H9 (cell line): ENCODE measurements around the gene NRXN2. TPM values are rescaled to one million over a fixed set of nuclear protein-coding genes. Genes with fewer than 3 reads are reported as not detected.

Source experiments
- DNase-seq: peaks from one replicate; pipeline ENCODE4 v3.0.0-alpha.2; 2017
- H2AFZ ChIP-seq: one replicate; pipeline ENCODE4 v1.6.1; 2013; ENCODE audit warnings: mild to moderate bottlenecking, low read length, control low read depth, moderate library complexity
- H2AK5ac ChIP-seq: 2 replicates; pipeline ENCODE4 v1.6.1; 2013; ENCODE audit warnings: low read length, control low read depth, mixed read lengths; ENCODE audit not compliant: insufficient read length
- H2BK120ac ChIP-seq: one replicate; pipeline ENCODE4 v1.6.1; 2013; ENCODE audit warnings: low read depth, mild to moderate bottlenecking, low read length, control low read depth, inconsistent platforms; ENCODE audit not compliant: poor library complexity, severe bottlenecking
- H2BK12ac ChIP-seq: 2 replicates; pipeline ENCODE4 v1.6.1; 2013; ENCODE audit warnings: low read length, control low read depth, mixed read lengths, low read depth; ENCODE audit not compliant: insufficient read length
- H2BK15ac ChIP-seq: 2 replicates; pipeline ENCODE4 v1.6.1; 2013; ENCODE audit warnings: low read depth, low read length, control low read depth
- H2BK20ac ChIP-seq: one replicate; pipeline ENCODE4 v1.6.1; 2013; ENCODE audit warnings: low read depth, mild to moderate bottlenecking, low read length, control low read depth, inconsistent platforms; ENCODE audit not compliant: poor library complexity, severe bottlenecking
- H2BK5ac ChIP-seq: 2 replicates; pipeline ENCODE4 v1.6.1; 2013; ENCODE audit warnings: low read length, control low read depth, mixed read lengths; ENCODE audit not compliant: insufficient read length
- H3K14ac ChIP-seq: 2 replicates; pipeline ENCODE4 v1.6.1; 2013; ENCODE audit warnings: low read length, control low read depth; ENCODE audit not compliant: insufficient read depth
- H3K18ac ChIP-seq: 2 replicates; pipeline ENCODE4 v1.6.1; 2013; ENCODE audit warnings: low read depth, mild to moderate bottlenecking, mixed read lengths, low read length, control low read depth; ENCODE audit not compliant: insufficient read length
- H3K23ac ChIP-seq: 2 replicates; pipeline ENCODE4 v1.6.1; 2013; ENCODE audit warnings: low read length, control low read depth, mixed read lengths, low read depth; ENCODE audit not compliant: insufficient read length
- H3K23me2 ChIP-seq: 2 replicates; pipeline ENCODE4 v1.6.1; 2013; ENCODE audit warnings: low read depth, mild to moderate bottlenecking, mixed read lengths, low read length, control low read depth; ENCODE audit not compliant: insufficient read length, poor library complexity, severe bottlenecking
- H3K27ac ChIP-seq: 2 replicates; pipeline ENCODE4 v1.5.1; 2013; ENCODE audit warnings: low read length, control low read depth, mixed read lengths, low read depth; ENCODE audit not compliant: insufficient read length
- H3K27me3 ChIP-seq: 2 replicates; pipeline ENCODE4 v1.6.1; 2013; ENCODE audit warnings: low read length, control low read depth, inconsistent platforms; ENCODE audit not compliant: insufficient read depth
- H3K4ac ChIP-seq: 2 replicates; pipeline ENCODE4 v1.6.1; 2013; ENCODE audit warnings: low read depth, mild to moderate bottlenecking, control low read depth, inconsistent platforms, low read length, moderate library complexity
- H3K4me1 ChIP-seq: 2 replicates; pipeline ENCODE4 v1.6.1; 2013; ENCODE audit warnings: low read length, control low read depth, inconsistent platforms; ENCODE audit not compliant: insufficient read depth
- H3K4me2 ChIP-seq: 2 replicates; pipeline ENCODE4 v1.6.1; 2013; ENCODE audit warnings: low read length, control low read depth, mixed read lengths; ENCODE audit not compliant: insufficient read length, insufficient read depth
- H3K56ac ChIP-seq: 2 replicates; pipeline ENCODE4 v1.6.1; 2013; ENCODE audit warnings: low read depth, mild to moderate bottlenecking, mixed read lengths, low read length, control low read depth; ENCODE audit not compliant: insufficient read length
- H3K79me1 ChIP-seq: 2 replicates; pipeline ENCODE4 v1.6.1; 2013; ENCODE audit warnings: low read depth, mild to moderate bottlenecking, moderate library complexity, low read length, control low read depth, inconsistent platforms; ENCODE audit not compliant: insufficient read depth, poor library complexity, severe bottlenecking
- H3K79me2 ChIP-seq: 2 replicates; pipeline ENCODE4 v1.6.1; 2013; ENCODE audit warnings: low read length, control low read depth, inconsistent platforms; ENCODE audit not compliant: insufficient read depth
- H3K9ac ChIP-seq: 2 replicates; pipeline ENCODE4 v1.6.1; 2013; ENCODE audit warnings: low read length, control low read depth, mixed read lengths; ENCODE audit not compliant: insufficient read length; ENCODE audit errors: extremely low read depth
- H3K9me3 ChIP-seq: one replicate; pipeline ENCODE4 v1.6.1; 2013; ENCODE audit warnings: low read depth, low read length, inconsistent platforms; ENCODE audit not compliant: control insufficient read depth
- H3T11ph ChIP-seq: one replicate; pipeline ENCODE4 v1.6.1; 2013; ENCODE audit warnings: mild to moderate bottlenecking, low read length, control low read depth, inconsistent platforms
- H4K20me1 ChIP-seq: one replicate; pipeline ENCODE4 v1.6.1; 2013; ENCODE audit not compliant: control insufficient read depth, insufficient read length, insufficient read depth
- H4K5ac ChIP-seq: 2 replicates; pipeline ENCODE4 v1.6.1; 2013; ENCODE audit warnings: low read depth, mild to moderate bottlenecking, mixed read lengths, low read length, control low read depth; ENCODE audit not compliant: insufficient read length
- H4K8ac ChIP-seq: replicated peaks from 2 replicates; pipeline ENCODE4 v1.6.1; 2013; ENCODE audit warnings: low read length, control low read depth, mixed read lengths, low read depth; ENCODE audit not compliant: insufficient read length
- H4K91ac ChIP-seq: 2 replicates; pipeline ENCODE4 v1.6.1; 2013; ENCODE audit warnings: low read depth, mild to moderate bottlenecking, moderate library complexity, mixed read lengths, low read length, control low read depth; ENCODE audit not compliant: insufficient read length
- H3K27ac Mint-ChIP-seq, 3 experiments: 2 replicates in 2 of 3; 3 replicates in 1 of 3; pipeline ENCODE4 v1.8.0; 2020 to 2021; ENCODE audit warnings: mixed read lengths in 3 of 3, mild to moderate bottlenecking in 1 of 3, moderate library complexity in 1 of 3
- H3K27me3 Mint-ChIP-seq: 2 replicates; pipeline ENCODE4 v1.8.0; 2021; ENCODE audit warnings: low read depth, mild to moderate bottlenecking, moderate library complexity, mixed read lengths
- H3K36me3 Mint-ChIP-seq, 3 experiments: 2 replicates in 2 of 3; 3 replicates in 1 of 3; pipeline ENCODE4 v1.8.0; 2020 to 2021; ENCODE audit warnings: low read depth in 3 of 3, mixed read lengths in 3 of 3; ENCODE audit not compliant: insufficient read depth in 1 of 3
- H3K4me1 Mint-ChIP-seq, 2 experiments: 2 replicates each; pipeline ENCODE4 v1.8.0; 2020; ENCODE audit warnings: mixed read lengths in 2 of 2
- H3K4me3 Mint-ChIP-seq, 2 experiments: 2 replicates in 1 of 2; 3 replicates in 1 of 2; pipeline ENCODE4 v1.8.0; 2020 to 2021; ENCODE audit warnings: mild to moderate bottlenecking in 2 of 2, mixed read lengths in 2 of 2, moderate library complexity in 1 of 2
- H3K9me3 Mint-ChIP-seq, 2 experiments: 2 replicates in 1 of 2; 3 replicates in 1 of 2; pipeline ENCODE4 v1.8.0; 2020; ENCODE audit warnings: mild to moderate bottlenecking in 2 of 2, mixed read lengths in 2 of 2, moderate library complexity in 1 of 2
- CTCF ChIP-seq: fragments of 200-600 bp; sonication (generic); conservative IDR thresholded peaks from 3 replicates; pipeline ENCODE4 v1.8.0; 2021; ENCODE audit warnings: antibody characterized with exemption, mild to moderate bottlenecking
- WGBS: extraction: QIAGEN DNeasy Blood & Tissue Kit; methylation state at CpG from one replicate; pipeline ENCODE4 v1.1.7; 2013; ENCODE audit warnings: missing lambda C conversion rate, low lambda C conversion rate, mixed read lengths; ENCODE audit not compliant: insufficient read length; ENCODE audit errors: extremely low coverage; 5-methylcytosine and 5-hydroxymethylcytosine counted together
- total RNA-seq: library from RNA; stranded (reverse); gene quantifications from 2 replicates; pipeline ENCODE4 v1.2.1, GENCODE V29; 2021

Gene NRXN2
- total RNA-seq, 1 experiment from 2014 or later, result 3.9 TPM

GRCh38 chr11:64564947-64565889 is 157.8 kb downstream of the NRXN2 start:
- no peak overlapping the region for H2BK15ac ChIP-seq
- TF ChIP-seq CTCF, result peak; percentile 74
- H2BK20ac ChIP-seq, result no peak overlapping the region
- no peak overlapping the region for H2AK5ac ChIP-seq
- no peak overlapping the region for H3K27ac ChIP-seq
- no peak overlapping the region for H4K8ac ChIP-seq
- no peak overlapping the region for H3K9ac ChIP-seq
- no peaks in the 10 kb centered on the region for H3K9me3 ChIP-seq
- H3K79me1 ChIP-seq, result no peaks in the 10 kb centered on the region
- H3K4ac ChIP-seq, result no peak overlapping the region
- Mint-ChIP-seq H3K27me3 (peaks cover 5% of the 10 kb centered on the region), H3K4me1 (peaks cover 25 to 32% of the 10 kb centered on the region in 2 experiments), H3K27ac (peak overlapping the region in 2 of 3 experiments; percentile 77 to 87; a peak in 2 of 7 replicates), H3K36me3 (no peaks in the 10 kb centered on the region; a peak in 1 of 7 replicates), H3K9me3 (no peaks in the 10 kb centered on the region), H3K4me3 (no peak overlapping the region)
- no peaks in the 10 kb centered on the region for H3K79me2 ChIP-seq
- no peak overlapping the region for H3K23ac ChIP-seq
- no peak overlapping the region for H2BK120ac ChIP-seq
- H4K20me1 ChIP-seq, result no peaks in the 10 kb centered on the region
- DNase-seq, result peak; percentile 91
- no peaks in the 10 kb centered on the region; the same call in 1 of the 2 replicates for H3K4me1 ChIP-seq
- H2AFZ ChIP-seq, result no peak overlapping the region
- no peak overlapping the region; the same call in 1 of the 2 replicates for H3K14ac ChIP-seq
- H2BK12ac ChIP-seq, result no peak overlapping the region
- no peak overlapping the region for H3K18ac ChIP-seq
- H2BK5ac ChIP-seq, result no peak overlapping the region
- H4K91ac ChIP-seq, result no peak overlapping the region
- no peak overlapping the region for H3K56ac ChIP-seq
- H4K5ac ChIP-seq, result no peak overlapping the region
- no peak overlapping the region for H3T11ph ChIP-seq
- WGBS, result no CpG with 5 or more reads among the region's 24 CpGs
- no peaks in the 10 kb centered on the region for H3K27me3 ChIP-seq
- no peak overlapping the region for H3K4me2 ChIP-seq
- peaks cover 5% of the 10 kb centered on the region for H3K23me2 ChIP-seq
